ENCODE measurements around the gene CCDC87.

DNA sequence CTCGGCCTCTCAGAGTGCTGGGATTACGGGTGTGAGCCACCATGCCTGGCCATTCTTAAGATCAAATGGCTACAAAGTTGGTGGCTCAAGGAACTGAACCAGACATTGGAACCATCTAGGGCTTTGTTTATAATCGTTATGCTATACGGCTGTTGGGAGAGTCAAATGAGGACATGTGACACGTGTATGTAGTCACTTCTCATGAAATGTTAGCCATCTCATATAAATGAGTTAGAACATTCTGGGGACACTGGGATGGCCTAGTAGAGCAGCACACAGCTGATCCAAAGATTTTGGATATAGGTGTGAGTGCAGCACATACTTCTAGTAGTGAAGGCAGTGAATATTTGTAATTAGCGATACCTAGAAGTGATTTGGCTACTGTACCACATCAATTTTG lies 39.0 kb upstream of the CCDC87 start:
- TF ChIP-seq EZH2phosphoT487 (conservative IDR thresholded peaks at IDR 0.05; ENCODE audit: low read length) = no peak
- TF ChIP-seq, protein P1, sequence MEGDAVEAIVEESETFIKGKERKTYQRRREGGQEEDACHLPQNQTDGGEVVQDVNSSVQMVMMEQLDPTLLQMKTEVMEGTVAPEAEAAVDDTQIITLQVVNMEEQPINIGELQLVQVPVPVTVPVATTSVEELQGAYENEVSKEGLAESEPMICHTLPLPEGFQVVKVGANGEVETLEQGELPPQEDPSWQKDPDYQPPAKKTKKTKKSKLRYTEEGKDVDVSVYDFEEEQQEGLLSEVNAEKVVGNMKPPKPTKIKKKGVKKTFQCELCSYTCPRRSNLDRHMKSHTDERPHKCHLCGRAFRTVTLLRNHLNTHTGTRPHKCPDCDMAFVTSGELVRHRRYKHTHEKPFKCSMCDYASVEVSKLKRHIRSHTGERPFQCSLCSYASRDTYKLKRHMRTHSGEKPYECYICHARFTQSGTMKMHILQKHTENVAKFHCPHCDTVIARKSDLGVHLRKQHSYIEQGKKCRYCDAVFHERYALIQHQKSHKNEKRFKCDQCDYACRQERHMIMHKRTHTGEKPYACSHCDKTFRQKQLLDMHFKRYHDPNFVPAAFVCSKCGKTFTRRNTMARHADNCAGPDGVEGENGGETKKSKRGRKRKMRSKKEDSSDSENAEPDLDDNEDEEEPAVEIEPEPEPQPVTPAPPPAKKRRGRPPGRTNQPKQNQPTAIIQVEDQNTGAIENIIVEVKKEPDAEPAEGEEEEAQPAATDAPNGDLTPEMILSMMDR (IDR thresholded peaks at IDR 0.05; ENCODE audit: insufficient read depth, low read length, poor library complexity, severe bottlenecking) = no peak
